Neural cell (in vitro differentiated cells): Measurements from ENCODE around the gene KL. TPM values are rescaled to one million over a fixed set of nuclear protein-coding genes. Genes with fewer than 3 reads are reported as not detected.

Source experiments
- H2AFZ ChIP-seq: fragments of 200-600, 300-800 bp; sonication (generic), shearing (Covaris generic); 2 replicates; pipeline ENCODE4 v1.6.0; 2014; ENCODE audit warnings: low read depth, mild to moderate bottlenecking, antibody characterized with exemption, low read length, moderate library complexity
- H3F3A ChIP-seq: fragments of 200-600 bp; shearing (Covaris generic); 2 replicates; pipeline ENCODE4 v1.6.1; 2016; ENCODE audit warnings: mild to moderate bottlenecking, moderate library complexity, mixed read lengths, antibody characterized with exemption, low read length; ENCODE audit not compliant: insufficient read depth, poor library complexity, severe bottlenecking
- H3K27ac ChIP-seq: fragments of 200-600, 300-800 bp; sonication (generic), shearing (Covaris generic); 2 replicates; pipeline ENCODE4 v1.5.1; 2014; ENCODE audit warnings: mild to moderate bottlenecking, low read length, moderate library complexity
- H3K27me3 ChIP-seq: fragments of 300-800, 200-600 bp; sonication (generic), shearing (Covaris generic); 2 replicates; pipeline ENCODE4 v1.6.0; 2014; ENCODE audit warnings: mild to moderate bottlenecking, low read depth, low read length, moderate library complexity; ENCODE audit not compliant: insufficient read depth
- H3K36me3 ChIP-seq: fragments of 300-800, 200-600 bp; sonication (generic), shearing (Covaris generic); 2 replicates; pipeline ENCODE4 v1.5.1; 2014; ENCODE audit warnings: mild to moderate bottlenecking, antibody characterized with exemption, low read length, moderate library complexity; ENCODE audit not compliant: insufficient read depth
- H3K4me2 ChIP-seq: fragments of 300-800, 200-600 bp; sonication (generic), shearing (Covaris generic); 2 replicates; pipeline ENCODE4 v1.6.0; 2014; ENCODE audit warnings: mild to moderate bottlenecking, low read length
- H3K4me3 ChIP-seq: fragments of 300-800, 200-600 bp; sonication (generic), shearing (Covaris generic); 2 replicates; pipeline ENCODE4 v1.5.1; 2014; ENCODE audit warnings: mild to moderate bottlenecking, low read length, moderate library complexity
- H3K79me2 ChIP-seq: fragments of 200-600 bp; shearing (Covaris generic); replicated peaks from 2 replicates; pipeline ENCODE4 v1.6.0; 2014; ENCODE audit warnings: mild to moderate bottlenecking, low read length, moderate library complexity; ENCODE audit not compliant: insufficient read depth
- H3K9ac ChIP-seq: fragments of 300-800, 200-600 bp; sonication (generic), shearing (Covaris generic); 2 replicates; pipeline ENCODE4 v1.6.1; 2016; ENCODE audit warnings: mild to moderate bottlenecking, low read length, mixed read lengths
- H3K9me2 ChIP-seq: fragments of 200-600 bp; shearing (Covaris generic); 2 replicates; pipeline ENCODE4 v1.6.1; 2016; ENCODE audit warnings: mild to moderate bottlenecking, low read length, mixed read lengths; ENCODE audit not compliant: insufficient read depth
- H3K9me3 ChIP-seq: fragments of 200-600, 300-800 bp; sonication (generic), shearing (Covaris generic); 2 replicates; pipeline ENCODE4 v1.6.1; 2016; ENCODE audit warnings: mild to moderate bottlenecking, mixed run types, low read length, moderate library complexity, mixed read lengths
- H4K20me1 ChIP-seq: fragments of 200-600 bp; shearing (Covaris generic); 2 replicates; pipeline ENCODE4 v1.6.1; 2016; ENCODE audit warnings: mild to moderate bottlenecking, mixed run types; ENCODE audit not compliant: insufficient read depth
- EP300 ChIP-seq: fragments of 450-650 bp; conservative IDR thresholded peaks from 2 replicates; pipeline ENCODE4 v1.6.1; 2014; ENCODE audit warnings: antibody characterized with exemption, mild to moderate bottlenecking, moderate library complexity; ENCODE audit not compliant: poor library complexity, severe bottlenecking
- EZH2 ChIP-seq: fragments of 200-600, 300-800 bp; shearing (Covaris generic), sonication (generic); IDR thresholded peaks from 2 replicates; pipeline ENCODE4 v1.6.1; 2014; ENCODE audit warnings: antibody characterized with exemption, low read length, borderline replicate concordance, mild to moderate bottlenecking; ENCODE audit not compliant: insufficient read depth, poor library complexity, severe bottlenecking
- MXI1 ChIP-seq: fragments of 450-650 bp; conservative IDR thresholded peaks from 2 replicates; pipeline ENCODE4 v1.6.1; 2014; ENCODE audit warnings: antibody characterized with exemption, mild to moderate bottlenecking; ENCODE audit not compliant: poor library complexity, severe bottlenecking
- POLR2AphosphoS5 ChIP-seq: IDR thresholded peaks from 2 replicates; pipeline ENCODE4 v1.6.1; 2012
- RAD21 ChIP-seq: fragments of 450-650 bp; conservative IDR thresholded peaks from 2 replicates; pipeline ENCODE4 v1.6.1; 2014; ENCODE audit warnings: antibody characterized with exemption, mild to moderate bottlenecking, moderate library complexity
- SMC3 ChIP-seq: fragments of 450-650 bp; conservative IDR thresholded peaks from 2 replicates; pipeline ENCODE4 v1.6.1; 2014; ENCODE audit warnings: antibody characterized with exemption, mild to moderate bottlenecking, moderate library complexity; ENCODE audit not compliant: poor library complexity
- TAF1 ChIP-seq: IDR thresholded peaks from 2 replicates; pipeline ENCODE4 v1.6.1; 2012; ENCODE audit warnings: low read depth
- polyA plus RNA-seq: library from polyadenylated mRNA; depleted of rRNA; stranded (reverse); fragments of >200 nt; gene quantifications from 2 replicates; pipeline ENCODE4 v1.2.3, GENCODE V29; 2014
- TF ChIP-seq, protein P1 (sequence below): fragments of 450-650 bp; IDR thresholded peaks from 2 replicates; pipeline ENCODE4 v1.5.1; 2014; ENCODE audit warnings: antibody characterized with exemption, mild to moderate bottlenecking, moderate library complexity; ENCODE audit not compliant: poor library complexity, severe bottlenecking
- TF ChIP-seq, protein P2 (sequence below): IDR thresholded peaks from 2 replicates; pipeline ENCODE4 v1.6.1; 2012; ENCODE audit warnings: borderline replicate concordance

KL gene
- polyA plus RNA-seq, 1 donor from 2014 or later: 0.09 TPM

- TF ChIP-seq SMC3: no peak
- TF ChIP-seq TAF1: no peak
- no peak for TF ChIP-seq RAD21
- TF ChIP-seq, protein P1, sequence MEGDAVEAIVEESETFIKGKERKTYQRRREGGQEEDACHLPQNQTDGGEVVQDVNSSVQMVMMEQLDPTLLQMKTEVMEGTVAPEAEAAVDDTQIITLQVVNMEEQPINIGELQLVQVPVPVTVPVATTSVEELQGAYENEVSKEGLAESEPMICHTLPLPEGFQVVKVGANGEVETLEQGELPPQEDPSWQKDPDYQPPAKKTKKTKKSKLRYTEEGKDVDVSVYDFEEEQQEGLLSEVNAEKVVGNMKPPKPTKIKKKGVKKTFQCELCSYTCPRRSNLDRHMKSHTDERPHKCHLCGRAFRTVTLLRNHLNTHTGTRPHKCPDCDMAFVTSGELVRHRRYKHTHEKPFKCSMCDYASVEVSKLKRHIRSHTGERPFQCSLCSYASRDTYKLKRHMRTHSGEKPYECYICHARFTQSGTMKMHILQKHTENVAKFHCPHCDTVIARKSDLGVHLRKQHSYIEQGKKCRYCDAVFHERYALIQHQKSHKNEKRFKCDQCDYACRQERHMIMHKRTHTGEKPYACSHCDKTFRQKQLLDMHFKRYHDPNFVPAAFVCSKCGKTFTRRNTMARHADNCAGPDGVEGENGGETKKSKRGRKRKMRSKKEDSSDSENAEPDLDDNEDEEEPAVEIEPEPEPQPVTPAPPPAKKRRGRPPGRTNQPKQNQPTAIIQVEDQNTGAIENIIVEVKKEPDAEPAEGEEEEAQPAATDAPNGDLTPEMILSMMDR: no peak
- no peak for TF ChIP-seq POLR2AphosphoS5
- TF ChIP-seq EZH2: no peak
- TF ChIP-seq MXI1: no peak
- peak overlapping the region; percentile 76 for H3K27ac ChIP-seq
- no peak overlapping the region for H3K4me3 ChIP-seq
- H3F3A ChIP-seq: no peaks in the 10 kb centered on the region
- no peaks in the 10 kb centered on the region for H3K9me2 ChIP-seq
- H3K9me3 ChIP-seq: no peaks in the 10 kb centered on the region
- H3K4me2 ChIP-seq: no peak overlapping the region
- H2AFZ ChIP-seq: no peak overlapping the region
- no peaks in the 10 kb centered on the region for H4K20me1 ChIP-seq
- H3K9ac ChIP-seq: no peak overlapping the region
- no peaks in the 10 kb centered on the region for H3K36me3 ChIP-seq
- H3K79me2 ChIP-seq: no peaks in the 10 kb centered on the region
- no peaks in the 10 kb centered on the region for H3K27me3 ChIP-seq
Measured at GRCh38 chr13:32968793-32969192, 47.4 kb upstream of the KL start.

GRCh38 chr13:32969516-32969941 is 46.7 kb upstream of the KL start:
- Histone ChIP-seq H3K27ac (no peak overlapping the region), H3K4me3 (no peak overlapping the region), H3K4me2 (no peak overlapping the region)

GRCh38 chr13:32976056-32976805 is 40.0 kb upstream of the KL start:
- H3K27ac ChIP-seq: no peak overlapping the region
- no peaks in the 10 kb centered on the region for H3K9me2 ChIP-seq
- H2AFZ ChIP-seq: no peak overlapping the region
- H3K27me3 ChIP-seq: no peaks in the 10 kb centered on the region
- H3K36me3 ChIP-seq: no peaks in the 10 kb centered on the region
- TF ChIP-seq, protein P1: no peak
- TF ChIP-seq TAF1 (no peak), EZH2 (no peak), POLR2AphosphoS5 (no peak), EP300 (no peak), MXI1 (no peak), RAD21 (no peak), SMC3 (no peak)
- TF ChIP-seq, protein P2, sequence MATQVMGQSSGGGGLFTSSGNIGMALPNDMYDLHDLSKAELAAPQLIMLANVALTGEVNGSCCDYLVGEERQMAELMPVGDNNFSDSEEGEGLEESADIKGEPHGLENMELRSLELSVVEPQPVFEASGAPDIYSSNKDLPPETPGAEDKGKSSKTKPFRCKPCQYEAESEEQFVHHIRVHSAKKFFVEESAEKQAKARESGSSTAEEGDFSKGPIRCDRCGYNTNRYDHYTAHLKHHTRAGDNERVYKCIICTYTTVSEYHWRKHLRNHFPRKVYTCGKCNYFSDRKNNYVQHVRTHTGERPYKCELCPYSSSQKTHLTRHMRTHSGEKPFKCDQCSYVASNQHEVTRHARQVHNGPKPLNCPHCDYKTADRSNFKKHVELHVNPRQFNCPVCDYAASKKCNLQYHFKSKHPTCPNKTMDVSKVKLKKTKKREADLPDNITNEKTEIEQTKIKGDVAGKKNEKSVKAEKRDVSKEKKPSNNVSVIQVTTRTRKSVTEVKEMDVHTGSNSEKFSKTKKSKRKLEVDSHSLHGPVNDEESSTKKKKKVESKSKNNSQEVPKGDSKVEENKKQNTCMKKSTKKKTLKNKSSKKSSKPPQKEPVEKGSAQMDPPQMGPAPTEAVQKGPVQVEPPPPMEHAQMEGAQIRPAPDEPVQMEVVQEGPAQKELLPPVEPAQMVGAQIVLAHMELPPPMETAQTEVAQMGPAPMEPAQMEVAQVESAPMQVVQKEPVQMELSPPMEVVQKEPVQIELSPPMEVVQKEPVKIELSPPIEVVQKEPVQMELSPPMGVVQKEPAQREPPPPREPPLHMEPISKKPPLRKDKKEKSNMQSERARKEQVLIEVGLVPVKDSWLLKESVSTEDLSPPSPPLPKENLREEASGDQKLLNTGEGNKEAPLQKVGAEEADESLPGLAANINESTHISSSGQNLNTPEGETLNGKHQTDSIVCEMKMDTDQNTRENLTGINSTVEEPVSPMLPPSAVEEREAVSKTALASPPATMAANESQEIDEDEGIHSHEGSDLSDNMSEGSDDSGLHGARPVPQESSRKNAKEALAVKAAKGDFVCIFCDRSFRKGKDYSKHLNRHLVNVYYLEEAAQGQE: no peak
- no peak overlapping the region for H3K9ac ChIP-seq
- H3F3A ChIP-seq: no peaks in the 10 kb centered on the region
- no peak overlapping the region for H3K4me2 ChIP-seq
- H3K79me2 ChIP-seq: no peaks in the 10 kb centered on the region
- H3K4me3 ChIP-seq: no peak overlapping the region
- no peaks in the 10 kb centered on the region for H3K9me3 ChIP-seq
- no peaks in the 10 kb centered on the region for H4K20me1 ChIP-seq

More at GRCh38 chr13:32969516-32969941, 46.7 kb upstream of the KL start:
- no peaks in the 10 kb centered on the region for H3F3A ChIP-seq
- TF ChIP-seq POLR2AphosphoS5 (no peak), EP300 (no peak), MXI1 (no peak), EZH2 (no peak), RAD21 (no peak), SMC3 (no peak), TAF1 (no peak)
- H3K9me3 ChIP-seq: no peaks in the 10 kb centered on the region
- no peaks in the 10 kb centered on the region for H3K79me2 ChIP-seq
- no peaks in the 10 kb centered on the region for H3K36me3 ChIP-seq
- H3K9me2 ChIP-seq: no peaks in the 10 kb centered on the region
- H4K20me1 ChIP-seq: no peaks in the 10 kb centered on the region
- no peak overlapping the region for H2AFZ ChIP-seq
- no peaks in the 10 kb centered on the region for H3K27me3 ChIP-seq
- H3K9ac ChIP-seq: no peak overlapping the region
